DMS153 treated with DMSO at 0.1 percent for 48 hours (cell line): Measurements from ENCODE around the gene UBTF.

Source experiments
- DNase-seq: peaks from one replicate; lab custom pipeline; 2025; ENCODE audit not compliant: unreplicated experiment; lab: John Stamatoyannopoulos, UW

Gene UBTF

DNA sequence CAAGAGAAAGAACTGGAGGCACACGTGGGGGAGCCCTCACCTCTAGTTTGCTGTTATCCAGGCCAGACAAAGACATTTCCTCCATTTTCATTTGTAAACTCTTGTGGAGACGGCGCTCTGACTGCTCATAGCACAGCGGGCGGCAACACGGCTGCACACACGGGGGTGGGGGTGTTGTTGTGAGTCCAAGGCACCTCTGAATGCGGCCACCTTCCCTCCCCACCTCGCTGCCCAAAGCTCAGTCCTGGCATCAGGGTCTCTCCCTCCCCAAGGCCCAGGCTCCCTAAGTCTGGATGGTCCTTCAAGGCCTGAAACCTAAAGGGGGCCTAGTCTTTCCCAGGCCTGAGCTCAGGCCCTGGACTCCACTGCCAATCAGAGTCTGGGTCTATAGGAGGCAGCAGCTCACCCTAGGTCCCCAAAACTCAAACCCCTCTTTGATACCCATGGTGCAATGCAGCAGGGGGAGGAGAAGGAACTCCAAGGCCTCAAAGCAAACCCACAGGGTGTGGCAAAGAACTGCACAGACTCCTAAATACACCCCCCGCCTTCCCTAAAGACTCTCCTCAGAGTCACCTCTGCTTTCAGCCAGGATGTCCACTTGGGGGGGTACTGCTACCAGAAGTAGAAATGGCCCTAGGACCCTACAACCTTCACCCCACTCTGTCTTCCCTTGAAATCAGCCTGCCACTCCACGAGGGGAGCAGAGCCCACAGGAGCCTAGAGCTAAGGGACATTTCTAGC is 21.3 kb downstream of the UBTF start:
- no peak for DNase-seq

DNA sequence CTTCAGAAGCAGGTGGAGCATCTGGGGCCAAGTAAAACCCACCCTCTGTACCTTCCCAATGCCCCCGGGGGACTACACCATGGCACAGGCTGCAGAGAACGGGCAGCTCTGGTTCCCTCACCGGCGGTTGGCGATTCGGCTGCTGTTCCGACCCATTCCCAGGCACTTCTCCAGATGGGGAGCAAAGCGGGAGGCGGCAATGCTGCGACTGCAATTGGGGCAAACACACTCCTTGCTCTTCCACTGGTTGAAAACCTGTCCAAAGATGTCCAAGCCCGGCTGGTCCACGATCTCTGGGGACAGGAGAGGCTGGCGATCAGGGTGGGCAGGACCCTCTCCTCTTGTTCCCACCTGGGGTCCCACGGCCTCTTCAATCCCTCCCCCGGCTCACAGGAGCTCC is 22.4 kb downstream of the UBTF start:
- DNase-seq: no peak

DNA sequence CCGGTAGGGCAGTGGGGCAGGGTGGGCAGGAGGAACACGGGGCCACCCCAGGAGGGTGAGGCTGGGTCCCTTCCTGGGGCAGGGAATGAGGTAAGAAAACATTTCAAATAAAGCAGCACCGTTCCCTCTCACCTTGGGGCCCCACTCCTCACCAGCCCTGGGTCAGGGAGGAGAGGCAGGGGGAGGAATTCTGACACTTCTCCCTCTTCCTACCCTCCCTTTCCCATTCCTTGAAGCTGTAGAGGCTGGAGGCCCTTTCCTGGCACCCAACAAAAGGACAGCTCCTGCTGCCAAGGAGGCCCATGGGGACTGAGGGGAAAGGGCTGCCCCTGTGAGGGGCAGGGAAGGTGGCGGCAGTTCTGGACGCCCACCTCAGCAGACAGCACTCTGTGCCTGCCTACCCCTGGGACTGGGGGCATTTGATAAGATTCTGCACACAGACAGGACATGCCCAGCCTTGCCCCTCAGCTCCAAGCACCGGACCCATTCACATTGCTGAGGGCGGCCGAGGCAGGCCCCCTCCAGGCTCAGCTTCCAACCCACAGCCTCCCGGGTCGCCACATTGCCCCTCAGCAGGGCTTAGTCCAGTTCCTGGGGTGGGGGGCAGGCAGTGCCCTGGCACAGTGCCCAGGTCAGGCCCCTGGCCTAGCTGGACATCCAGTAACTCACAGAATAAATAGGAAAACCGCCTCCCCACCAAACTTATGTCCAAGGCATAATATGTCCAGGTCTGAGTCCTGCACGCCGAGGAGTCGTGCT is 26.0 kb downstream of the UBTF start:
- no peak for DNase-seq

DNA sequence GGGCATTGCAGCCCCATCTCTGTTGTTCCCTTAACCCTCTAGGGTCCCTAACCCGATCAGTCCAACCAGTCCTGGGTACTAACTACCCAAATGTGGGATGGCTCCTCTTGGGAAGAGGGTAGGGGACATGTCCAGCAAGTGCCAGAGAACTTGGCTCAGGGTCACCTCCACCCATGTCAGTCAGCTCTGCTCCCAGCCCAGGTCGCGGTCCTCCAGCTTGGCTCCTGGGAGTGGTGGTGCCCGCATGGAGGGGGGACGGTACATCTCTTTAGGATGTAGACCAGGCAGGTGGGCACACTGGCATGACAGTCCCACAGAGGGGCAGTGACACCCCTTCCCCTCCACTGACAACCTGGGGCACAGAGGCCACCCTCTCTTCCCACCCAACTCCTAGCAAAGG is 26.7 kb downstream of the UBTF start:
- DNase-seq: no peak

DNA sequence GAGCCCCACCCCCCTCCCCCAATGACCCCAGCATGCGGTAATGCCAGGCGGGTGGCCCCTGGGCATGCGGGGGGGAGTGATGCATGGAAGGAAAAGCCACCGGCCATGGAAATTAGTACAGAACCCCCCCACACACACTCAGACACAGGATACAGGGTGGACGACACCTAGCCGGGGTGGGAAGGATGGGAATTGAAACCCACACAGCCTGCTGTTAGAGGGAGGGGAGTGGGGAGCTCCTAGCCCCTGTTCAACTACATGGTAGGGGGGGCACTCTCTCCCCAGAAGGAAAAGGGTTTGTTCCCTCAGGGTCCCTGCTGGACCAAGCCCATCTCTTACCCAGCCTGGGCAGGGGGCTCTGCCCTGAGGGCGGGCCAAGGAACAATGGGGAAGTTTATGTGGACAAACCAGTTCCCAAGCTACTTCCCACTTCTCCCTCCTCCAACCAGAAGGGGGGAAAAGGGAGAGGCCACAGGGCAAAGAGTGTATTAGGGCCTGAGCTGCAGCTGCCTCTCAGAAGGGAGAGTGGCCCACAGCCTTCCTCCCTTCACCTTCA is 27.5 kb downstream of the UBTF start:
- DNase-seq: no peak

DNA sequence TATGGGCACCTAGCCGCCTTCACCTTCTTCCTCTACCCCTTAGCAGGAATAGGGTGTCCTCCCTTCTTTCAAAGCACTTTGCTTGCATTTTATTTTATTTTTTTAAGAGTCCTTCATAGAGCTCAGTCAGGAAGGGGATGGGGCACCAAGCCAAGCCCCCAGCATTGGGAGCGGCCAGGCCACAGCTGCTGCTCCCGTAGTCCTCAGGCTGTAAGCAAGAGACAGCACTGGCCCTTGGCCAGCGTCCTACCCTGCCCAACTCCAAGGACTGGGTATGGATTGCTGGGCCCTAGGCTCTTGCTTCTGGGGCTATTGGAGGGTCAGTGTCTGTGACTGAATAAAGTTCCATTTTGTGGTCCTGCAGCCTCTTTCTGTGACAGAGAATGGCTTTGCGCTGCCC is 28.1 kb downstream of the UBTF start:
- no peak for DNase-seq

DNA sequence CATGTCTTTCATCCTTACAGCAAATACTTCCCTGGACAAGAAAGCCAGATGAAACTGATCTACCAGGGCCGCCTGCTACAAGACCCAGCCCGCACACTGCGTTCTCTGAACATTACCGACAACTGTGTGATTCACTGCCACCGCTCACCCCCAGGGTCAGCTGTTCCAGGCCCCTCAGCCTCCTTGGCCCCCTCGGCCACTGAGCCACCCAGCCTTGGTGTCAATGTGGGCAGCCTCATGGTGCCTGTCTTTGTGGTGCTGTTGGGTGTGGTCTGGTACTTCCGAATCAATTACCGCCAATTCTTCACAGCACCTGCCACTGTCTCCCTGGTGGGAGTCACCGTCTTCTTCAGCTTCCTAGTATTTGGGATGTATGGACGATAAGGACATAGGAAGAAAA is 29.0 kb downstream of the UBTF start:
- DNase-seq: no peak

DNA sequence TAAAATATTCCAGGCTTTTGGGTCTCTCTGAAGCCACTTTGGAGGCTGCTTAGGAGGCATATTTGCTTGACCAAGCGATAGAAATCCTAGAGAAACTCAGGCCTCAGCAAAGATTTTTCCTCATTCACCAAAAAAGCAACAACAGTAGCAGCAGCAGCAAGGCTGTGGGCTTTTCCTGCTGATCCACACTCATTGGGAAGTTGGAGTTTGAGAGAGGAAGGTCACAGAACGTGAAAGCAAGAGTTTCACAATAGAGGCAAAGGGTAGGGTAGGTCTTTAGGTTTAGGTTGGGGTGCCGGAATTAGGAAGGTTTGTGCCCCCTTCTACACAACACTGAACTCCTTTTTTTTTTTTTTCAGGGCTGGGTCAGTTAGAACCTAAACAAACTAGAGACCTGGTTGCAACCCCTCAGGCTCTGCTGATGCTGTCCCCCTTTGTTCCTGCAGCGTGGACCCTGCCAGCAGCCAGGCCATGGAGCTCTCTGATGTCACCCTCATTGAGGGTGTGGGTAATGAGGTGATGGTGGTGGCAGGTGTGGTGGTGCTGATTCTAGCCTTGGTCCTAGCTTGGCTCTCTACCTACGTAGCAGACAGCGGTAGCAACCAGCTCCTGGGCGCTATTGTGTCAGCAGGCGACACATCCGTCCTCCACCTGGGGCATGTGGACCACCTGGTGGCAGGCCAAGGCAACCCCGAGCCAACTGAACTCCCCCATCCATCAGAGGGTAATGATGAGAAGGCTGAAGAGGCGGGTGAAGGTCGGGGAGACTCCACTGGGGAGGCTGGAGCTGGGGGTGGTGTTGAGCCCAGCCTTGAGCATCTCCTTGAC is 30.7 kb downstream of the UBTF start:
- no peak for DNase-seq

DNA sequence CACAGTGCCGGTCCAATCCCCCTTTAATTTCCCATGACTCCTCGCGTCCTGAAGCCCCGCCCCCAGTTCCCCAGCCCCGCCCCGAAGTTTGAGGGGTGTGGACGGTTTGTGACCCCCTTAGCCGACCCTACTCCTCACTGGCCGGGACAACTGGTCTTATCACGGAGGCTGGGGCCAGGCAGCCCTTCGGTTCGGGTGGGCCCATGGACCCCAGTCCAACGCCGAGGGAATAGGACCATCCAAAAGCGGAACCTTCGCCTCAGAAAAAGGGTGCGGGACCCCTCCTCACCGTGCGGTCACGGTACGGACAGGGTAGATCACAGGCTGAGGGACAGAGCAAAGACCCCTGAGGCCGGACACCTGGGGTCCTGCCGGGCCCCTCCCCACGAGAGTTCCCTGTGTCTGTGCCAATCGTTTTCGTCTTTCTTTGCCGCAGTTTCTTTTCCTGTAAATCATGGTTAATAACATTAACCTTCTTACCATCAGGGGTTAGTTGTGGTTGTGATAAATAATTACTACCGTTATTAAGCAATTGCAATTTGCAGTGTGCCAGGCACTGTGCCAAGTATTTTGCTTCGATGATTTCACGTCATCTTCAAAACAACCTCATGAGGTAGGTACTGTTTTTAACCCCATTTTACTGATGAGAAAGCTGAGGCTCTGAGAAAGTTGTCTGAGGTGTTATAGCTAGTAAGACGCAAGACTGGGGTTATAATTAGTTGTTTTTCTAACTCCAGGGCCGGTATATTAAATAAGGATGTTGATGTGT is 32.2 kb downstream of the UBTF start:
- no peak for DNase-seq

DNA sequence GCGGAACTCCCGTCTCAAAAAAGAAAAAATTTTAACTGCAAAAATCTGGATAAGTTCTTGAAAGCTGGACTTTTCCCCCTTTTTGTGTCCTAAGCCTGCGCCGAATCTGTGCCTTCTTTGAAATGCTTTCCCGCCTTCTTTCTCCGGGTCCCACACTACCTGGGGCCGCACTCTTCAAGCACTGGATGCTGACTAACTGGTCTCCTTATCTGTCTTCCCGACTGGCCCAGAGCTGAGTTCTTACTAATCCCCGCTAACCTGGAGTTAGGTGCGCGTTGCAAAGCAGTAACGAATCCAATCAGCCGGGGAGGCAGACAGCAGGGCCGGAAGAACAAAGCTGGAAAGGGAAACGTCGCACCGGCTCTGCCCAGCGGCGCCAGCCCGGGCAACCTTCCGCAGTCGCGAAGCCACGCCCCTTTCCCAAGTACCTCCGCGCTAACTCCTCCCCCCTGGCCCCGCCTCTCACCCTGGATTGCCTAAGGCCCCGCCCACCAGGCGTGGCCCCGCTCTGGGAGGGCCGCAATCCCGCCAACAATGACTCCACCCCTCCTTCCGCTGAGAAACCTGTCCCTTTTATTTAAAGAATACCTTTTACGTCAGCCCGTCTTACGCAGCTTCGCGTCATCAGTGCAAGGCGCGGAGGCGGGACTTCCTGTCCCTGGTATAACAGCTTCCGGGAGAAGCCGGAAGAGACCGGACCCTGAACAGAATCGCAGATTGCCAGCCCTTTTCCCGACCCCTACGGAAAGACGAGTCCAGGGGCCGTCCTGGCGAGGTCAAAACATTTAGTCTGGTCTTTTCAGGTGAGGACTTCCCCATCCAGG is 33.0 kb downstream of the UBTF start, which contains the start of gene TMUB2:
Gene TMUB2, plus strand, starts transcription at position 666 of the 824 bp plus-strand sequence. CDS start 737 bp downstream, outside the sequence.
- peak; percentile 99 for DNase-seq

DNA sequence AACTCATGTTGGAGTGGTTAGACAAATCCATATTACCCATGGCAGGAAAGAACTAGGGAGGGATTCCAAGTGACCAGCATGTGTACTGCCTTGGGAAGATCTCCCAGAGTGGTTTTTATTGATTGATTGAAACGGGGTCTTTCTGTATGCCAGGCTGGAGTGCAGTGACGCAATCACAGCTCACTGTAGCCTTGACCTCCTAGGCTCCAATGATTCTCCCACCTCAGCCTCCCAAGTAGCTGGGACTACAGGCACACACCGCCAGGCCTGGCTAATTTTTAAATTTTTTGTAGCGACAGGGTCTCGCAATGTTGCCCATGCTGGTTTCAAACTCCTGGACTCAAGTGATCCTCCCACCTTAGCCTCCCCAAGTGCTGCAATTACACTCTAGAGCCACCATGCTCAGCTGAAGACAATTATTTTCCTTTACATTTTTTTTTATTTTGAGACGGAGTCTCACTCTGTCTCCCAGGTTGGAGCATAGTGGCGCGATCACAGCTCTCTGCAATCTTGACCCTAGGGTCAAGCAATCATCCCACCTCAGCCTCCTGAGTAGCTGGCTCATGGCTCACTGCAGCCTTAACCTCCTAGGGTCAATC is 35.2 kb downstream of the UBTF start:
- no peak for DNase-seq

DNA sequence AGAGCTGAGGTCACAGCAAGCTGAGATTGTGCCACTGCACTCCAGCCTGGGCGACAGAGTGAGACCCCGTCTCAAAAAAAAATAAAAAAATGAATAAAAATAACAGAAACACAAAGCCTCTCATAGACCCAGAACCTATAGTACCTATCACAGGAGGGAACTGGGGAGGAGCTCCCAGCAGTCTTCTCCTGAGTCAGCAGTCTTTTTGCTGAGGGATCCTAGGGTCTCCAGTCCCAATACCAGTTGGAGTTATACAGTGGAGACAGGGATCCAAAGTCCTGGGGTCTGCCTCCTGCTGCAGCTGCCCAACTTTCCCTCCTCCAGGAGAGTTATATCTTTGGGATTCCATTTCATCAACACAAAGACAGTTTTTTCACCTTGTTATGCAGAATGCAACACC is 36.5 kb downstream of the UBTF start:
- no peak for DNase-seq

DNA sequence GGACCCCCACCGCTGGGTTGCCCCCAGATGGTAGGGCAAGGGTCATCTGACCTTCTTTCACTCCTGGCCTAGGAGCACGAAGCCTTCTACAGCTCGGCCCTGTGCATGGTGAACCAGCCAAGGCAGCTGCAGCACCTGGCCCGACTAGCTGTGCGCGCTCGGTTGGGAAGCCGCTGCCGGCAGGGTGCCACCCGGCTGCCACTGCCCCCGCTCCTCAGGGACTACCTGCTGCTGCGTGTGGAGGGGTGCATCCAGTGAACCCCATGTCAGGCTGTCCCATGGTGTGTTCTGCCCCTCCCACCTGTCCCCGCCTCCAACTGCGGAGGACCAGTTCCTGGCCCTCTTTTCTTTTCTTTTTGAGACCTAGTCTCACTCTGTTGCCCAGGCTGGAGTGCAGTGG is 41.3 kb downstream of the UBTF start:
- DNase-seq: no peak

DNA sequence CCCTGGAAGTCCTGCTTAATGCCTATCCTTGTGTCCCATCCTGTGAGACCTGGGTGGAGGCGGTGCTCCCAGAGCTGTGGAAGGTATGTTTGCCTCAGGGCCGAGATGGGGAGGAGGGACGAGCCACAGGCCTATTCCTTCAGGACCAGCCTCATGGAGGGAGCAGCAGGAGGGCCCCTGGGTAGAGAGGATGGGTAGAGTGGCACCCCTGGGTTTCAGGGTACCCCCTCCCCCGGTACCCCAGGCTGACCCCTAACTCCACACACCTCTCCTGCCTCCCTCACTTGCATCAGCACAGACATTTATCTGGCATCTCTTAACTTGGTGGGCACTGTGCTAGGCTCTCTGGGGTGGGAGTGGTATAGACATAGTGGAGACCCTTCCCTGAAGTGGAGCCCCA is 41.8 kb downstream of the UBTF start:
- no peak for DNase-seq

DNA sequence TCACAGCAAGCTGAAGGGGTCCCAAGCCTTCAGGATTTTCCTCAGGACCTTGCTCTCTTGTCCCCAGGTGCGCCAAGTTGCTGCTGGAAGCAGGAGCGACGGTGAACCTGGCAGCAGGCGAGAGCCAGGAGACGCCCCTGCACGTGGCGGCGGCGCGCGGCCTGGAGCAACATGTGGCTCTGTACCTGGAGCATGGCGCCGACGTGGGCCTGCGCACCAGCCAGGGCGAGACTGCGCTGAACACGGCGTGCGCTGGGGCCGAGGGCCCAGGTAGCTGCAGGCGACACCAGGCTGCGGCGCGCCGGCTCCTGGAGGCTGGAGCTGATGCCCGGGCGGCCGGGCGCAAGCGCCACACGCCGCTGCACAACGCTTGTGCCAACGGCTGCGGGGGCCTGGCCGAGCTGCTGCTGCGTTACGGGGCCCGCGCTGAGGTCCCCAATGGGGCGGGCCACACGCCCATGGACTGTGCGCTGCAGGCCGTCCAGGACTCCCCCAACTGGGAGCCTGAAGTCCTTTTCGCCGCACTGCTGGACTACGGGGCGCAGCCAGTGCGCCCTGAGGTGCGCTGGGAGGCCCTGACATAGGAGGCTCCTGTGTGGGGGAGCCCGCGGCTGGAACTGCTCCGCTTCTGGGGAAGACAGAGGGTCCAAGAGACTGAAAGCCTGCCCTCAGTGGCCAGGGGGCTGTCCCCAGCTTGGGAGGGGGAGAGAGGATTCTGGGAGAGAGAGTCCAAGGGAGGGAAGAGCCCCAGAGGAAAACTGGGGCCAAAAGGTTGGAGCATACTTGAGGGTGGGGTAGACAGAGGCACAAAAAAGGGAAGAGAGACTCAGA is 42.6 kb downstream of the UBTF start:
- DNase-seq: no peak

DNA sequence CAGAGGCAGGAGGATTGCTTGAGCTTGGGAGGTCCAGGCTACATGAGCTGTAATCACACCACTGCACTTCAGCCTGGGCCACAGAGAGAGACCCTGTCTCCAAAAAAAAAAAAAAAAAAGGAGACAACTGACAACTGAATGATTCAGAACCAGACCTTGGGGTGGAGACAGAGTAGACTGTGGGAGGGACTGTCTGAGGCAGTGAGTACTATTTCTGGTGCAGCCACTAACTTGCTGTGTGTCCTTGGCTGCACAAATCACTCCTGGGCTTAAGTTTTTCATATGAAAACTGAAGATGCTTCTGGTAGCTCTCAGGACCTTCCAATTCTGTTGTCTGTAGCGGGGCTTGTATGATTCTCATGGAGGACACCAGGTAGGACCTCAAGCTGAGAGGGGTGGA is 43.2 kb downstream of the UBTF start:
- DNase-seq: no peak

DNA sequence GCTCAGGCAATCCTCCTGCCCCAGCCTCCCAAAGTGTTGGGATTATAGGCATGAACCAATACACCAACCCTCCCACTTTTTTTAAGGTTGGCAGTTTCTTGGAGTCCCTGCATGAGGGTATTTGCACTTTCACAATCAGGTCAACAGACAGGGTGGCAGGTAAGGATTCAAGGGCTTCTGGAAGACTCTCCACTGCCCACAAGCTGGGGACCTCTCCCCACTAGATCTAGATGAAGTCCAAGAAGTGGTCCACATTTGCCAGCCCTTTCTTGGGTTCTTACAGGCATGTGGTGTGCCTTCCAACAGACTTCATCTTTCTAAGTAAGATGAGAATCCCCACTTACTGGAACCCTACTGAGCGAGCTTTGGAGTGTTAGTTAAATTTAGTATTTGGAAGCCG is 45.0 kb downstream of the UBTF start:
- no peak for DNase-seq

DNA sequence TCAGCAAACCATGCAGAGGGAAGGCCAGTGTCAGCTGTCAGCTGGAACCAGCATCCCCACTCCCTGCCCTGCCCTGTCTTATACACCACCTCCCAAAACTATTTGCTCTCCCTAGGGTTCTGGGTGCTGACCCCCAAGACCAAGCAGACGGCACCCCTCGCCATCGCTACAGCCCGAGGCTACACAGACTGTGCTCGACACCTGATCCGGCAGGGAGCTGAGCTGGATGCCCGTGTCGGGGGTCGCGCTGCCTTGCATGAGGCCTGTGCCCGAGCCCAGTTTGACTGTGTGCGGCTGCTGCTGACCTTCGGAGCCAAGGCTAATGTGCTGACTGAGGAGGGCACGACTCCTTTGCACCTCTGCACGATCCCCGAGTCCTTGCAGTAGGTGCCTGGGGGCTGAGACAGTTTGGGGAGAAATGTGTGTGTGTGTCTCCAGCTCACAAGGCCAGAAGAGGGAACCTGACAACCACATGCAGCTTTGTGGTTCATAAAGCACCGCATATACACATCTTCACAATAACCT is 47.5 kb downstream of the UBTF start:
- DNase-seq: no peak
